HepG2 (cell line): ENCODE data around the gene ANKRA2. TPM values are rescaled to one million over a fixed set of nuclear protein-coding genes. Genes with fewer than 3 reads are reported as not detected.

Experiments used
- ATAC-seq: fragments of 200-7000 bp; cut with Tn5 transposase; 3 replicates; pipeline ENCODE4 v1.9.1; 2020; ENCODE audit warnings: mild to moderate bottlenecking, moderate library complexity
- BruUV-seq: library from RNA; stranded (reverse); fragments of 400-500 nt; replicated peaks from 2 replicates; lab custom pipeline; 2021; lab: Mats Ljungman, UMichigan
- CTCF ChIA-PET: fragments of 300-600 bp; formaldehyde crosslinking; extraction: SDS; loops from one replicate; lab custom pipeline; 2021; ENCODE audit warnings: low total read pairs, inconsistent platforms, low intra/inter-chr PET ratio; lab: Yijun Ruan, JAX
- POLR2A ChIA-PET: fragments of 350-600 bp; sonication (Branson Sonifier 250); formaldehyde crosslinking; loops from one replicate; lab custom pipeline; 2020; ENCODE audit warnings: antibody characterized with exemption, inconsistent platforms; lab: Yijun Ruan, JAX
- DNase-seq: peaks from one replicate; pipeline ENCODE4 v3.0.0-alpha.2; 2015; ENCODE audit warnings: low spot score
- FAIRE-seq: peaks from 3 replicates; lab custom pipeline; 2011; peaks lifted over from hg19 to GRCh38; lab: Jason Lieb, UNC
- H2AFZ ChIP-seq: one replicate; pipeline ENCODE4 v1.6.1; 2011; ENCODE audit warnings: low read length, inconsistent platforms
- H3K27ac ChIP-seq: fragments of 300-600 bp; 3 replicates; pipeline ENCODE4 v1.8.0; 2011; ENCODE audit warnings: mixed run types, mild to moderate bottlenecking, mixed read lengths, low read length, inconsistent platforms; ENCODE audit not compliant: insufficient read depth; ENCODE audit errors: extremely low read length
- H3K27me3 ChIP-seq, 2 experiments: fragments of 200-600 bp in 1 of 2; 2 replicates in 1 of 2; 3 replicates in 1 of 2; pipeline versions ENCODE4 v1.6.0 to v1.8.0; 2011; ENCODE audit warnings: low read length in 2 of 2, mild to moderate bottlenecking in 2 of 2, moderate library complexity in 2 of 2, inconsistent platforms in 1 of 2; ENCODE audit not compliant: insufficient read depth in 2 of 2, control insufficient read depth in 1 of 2
- H3K36me3 ChIP-seq, 2 experiments: fragments of 200-600 bp in 1 of 2; replicated peaks in 1 of 2; 2 replicates in 1 of 2; 3 replicates in 1 of 2; pipeline versions ENCODE4 v1.5.1 to v1.8.0; 2011; ENCODE audit warnings: low read length in 2 of 2, inconsistent platforms in 1 of 2; ENCODE audit not compliant: insufficient read depth in 2 of 2, control insufficient read depth in 1 of 2
- H3K4me1 ChIP-seq: 2 replicates; pipeline ENCODE4 v1.5.1; 2012; ENCODE audit warnings: low read length, inconsistent platforms; ENCODE audit not compliant: insufficient read depth
- H3K4me2 ChIP-seq: 2 replicates; pipeline ENCODE4 v1.6.0; 2011; ENCODE audit warnings: low read depth, low read length, inconsistent platforms
- H3K4me3 ChIP-seq, 3 experiments: fragments of 200-600 bp in 1 of 3; sonication (generic), shearing (Covaris generic) in 1 of 3; replicated peaks in 1 of 3; 2 replicates each; pipeline ENCODE4 v1.5.1; 2011 to 2016; ENCODE audit warnings: low read length in 3 of 3, inconsistent platforms in 2 of 3, low read depth in 2 of 3, mild to moderate bottlenecking in 2 of 3, control low read depth in 1 of 3, mixed read lengths in 1 of 3; ENCODE audit not compliant: insufficient read depth in 1 of 3
- H3K79me2 ChIP-seq: one replicate; pipeline ENCODE4 v1.6.1; 2011; ENCODE audit warnings: low read length, inconsistent platforms; ENCODE audit not compliant: insufficient read depth
- H3K9ac ChIP-seq: 2 replicates; pipeline ENCODE4 v1.6.0; 2011; ENCODE audit warnings: mild to moderate bottlenecking, low read depth, low read length, inconsistent platforms; ENCODE audit not compliant: insufficient read depth
- H3K9me3 ChIP-seq: 2 replicates; pipeline ENCODE4 v1.5.1; 2012; ENCODE audit warnings: mild to moderate bottlenecking, low read length
- H4K20me1 ChIP-seq: 2 replicates; pipeline ENCODE4 v1.6.0; 2011; ENCODE audit warnings: inconsistent platforms, mild to moderate bottlenecking, low read length, moderate library complexity; ENCODE audit not compliant: insufficient read depth
- ADNP ChIP-seq: sonication (generic); formaldehyde crosslinking; IDR thresholded peaks from 2 replicates; pipeline ENCODE4 v1.4.0; 2020; ENCODE audit warnings: missing genetic modification reagents
- ETV6 ChIP-seq: sonication (generic); formaldehyde crosslinking; conservative IDR thresholded peaks from 2 replicates; pipeline ENCODE4 v1.4.0; 2020; ENCODE audit warnings: missing genetic modification reagents
- JUN ChIP-seq: sonication (generic); formaldehyde crosslinking; IDR thresholded peaks from 2 replicates; pipeline ENCODE4 v1.4.0; 2020; ENCODE audit warnings: mild to moderate bottlenecking, missing genetic modification reagents
- NCOA2 ChIP-seq: sonication (generic); formaldehyde crosslinking; IDR thresholded peaks from 2 replicates; pipeline ENCODE4 v1.8.0; 2022; ENCODE audit warnings: inconsistent platforms
- ZBTB38 ChIP-seq: sonication (generic); formaldehyde crosslinking; IDR thresholded peaks from 2 replicates; pipeline ENCODE4 v1.5.1; 2020; ENCODE audit warnings: mild to moderate bottlenecking, missing genetic modification reagents
- ZMAT5 ChIP-seq: sonication (generic); formaldehyde crosslinking; IDR thresholded peaks from 2 replicates; pipeline ENCODE4 v1.5.0; 2020; ENCODE audit warnings: mild to moderate bottlenecking, low read depth, missing genetic modification reagents, borderline replicate concordance
- ZNF138 ChIP-seq: sonication (generic); formaldehyde crosslinking; IDR thresholded peaks from 2 replicates; pipeline ENCODE4 v1.5.0; 2020; ENCODE audit warnings: mild to moderate bottlenecking, low read depth, missing genetic modification reagents
- ZNF224 ChIP-seq: sonication (generic); formaldehyde crosslinking; IDR thresholded peaks from 2 replicates; pipeline ENCODE4 v1.5.0; 2020; ENCODE audit warnings: mild to moderate bottlenecking, missing genetic modification reagents
- ZNF414 ChIP-seq: sonication (generic); formaldehyde crosslinking; IDR thresholded peaks from 2 replicates; pipeline ENCODE4 v1.5.0; 2020; ENCODE audit warnings: missing genetic modification reagents
- ZNF746 ChIP-seq: sonication (generic); formaldehyde crosslinking; IDR thresholded peaks from 2 replicates; pipeline ENCODE4 v1.8.0; 2022; ENCODE audit warnings: mild to moderate bottlenecking, missing genetic modification reagents
- WGBS: methylation state at CpG from one replicate; pipeline ENCODE4 v1.1.6; 2017; ENCODE audit warnings: low lambda C conversion rate; 5-methylcytosine and 5-hydroxymethylcytosine counted together
- in situ Hi-C: cut with HindIII; loops from 2 replicates; pipeline ENCODE4 v1.10.0; 2017; ENCODE audit warnings: low pct_unique_long_range_greater_than_20kb; ENCODE audit not compliant: extremely low pct_ligation_motif_present
- intact Hi-C: fragments of 100-400 bp; cut with micrococcal nuclease; formaldehyde crosslinking; loops from one replicate; pipeline ENCODE4 v1.10.0; 2022; ENCODE audit not compliant: unreplicated experiment
- polyA plus RNA-seq, 8 experiments: library from polyadenylated mRNA; depleted of rRNA in 3 of 8; stranded (reverse) in 7 of 8; unstranded in 1 of 8; fragments of >200 nt; fragmentation: Illumina TruSeq in 4 of 8; extraction: Trizol in 4 of 8; gene quantifications; 2 replicates each; pipeline versions ENCODE4 v1.2.1 to v1.2.3, GENCODE V29; 2011 to 2016; ENCODE audit warnings: low read depth in 4 of 8, missing spikeins in 1 of 8, mixed read lengths in 1 of 8; ENCODE audit not compliant: insufficient read depth in 1 of 8
- total RNA-seq, 5 experiments: library from RNA; depleted of rRNA; stranded (reverse); fragments of >200 nt; fragmentation: Illumina TruSeq; extraction: Trizol; gene quantifications; 2 replicates each; pipeline ENCODE4 v1.2.3, GENCODE V29; 2016; ENCODE audit warnings: low read depth in 1 of 5

Gene ANKRA2
- total and polyA plus RNA-seq, 2 of the 13 experiments (the other 11 are each of a cell fraction or from before 2014, with no cell fraction given) = 23.6 to 33.6 TPM

- CTCF ChIA-PET = no interaction called here
- no peaks in the 10 kb centered on the region for H3K79me2 ChIP-seq
- H3K27ac ChIP-seq = no peak overlapping the region
- intact Hi-C loops = no loop called here
- DNase-seq = no peak
- no peaks in the 10 kb centered on the region for H3K9me3 ChIP-seq
- H2AFZ ChIP-seq = no peak overlapping the region
- FAIRE-seq = no peak
- ATAC-seq = no peak
- TF ChIP-seq ZMAT5 (CRISPR knock-in tag) = no peak
- TF ChIP-seq JUN = no peak
- TF ChIP-seq ZNF224 (CRISPR knock-in tag) = no peak
- no peak for TF ChIP-seq ZNF746 (CRISPR knock-in tag)
- no peak for TF ChIP-seq ETV6 (CRISPR knock-in tag)
- TF ChIP-seq ADNP (CRISPR knock-in tag) = no peak
- no peak for TF ChIP-seq ZNF138 (CRISPR knock-in tag)
- TF ChIP-seq ZNF414 (CRISPR knock-in tag) = no peak
- TF ChIP-seq ZBTB38 (CRISPR knock-in tag) = no peak
- TF ChIP-seq NCOA2 (CRISPR knock-in tag) = no peak
- TF ChIP-seq, all 625 proteins: peak for 0
- H3K4me2 ChIP-seq = no peak overlapping the region
- in situ Hi-C loops = no loop called here
- no TSS peak for BruUV-seq
- H3K36me3 ChIP-seq = peaks cover 5 to 33% of the 10 kb centered on the region in 2 experiments; a peak in 4 of 5 replicates
- H3K9ac ChIP-seq = no peak overlapping the region
- WGBS = 63% methylated on average over 3 of the region's 3 CpGs
- H4K20me1 ChIP-seq = no peaks in the 10 kb centered on the region
- POLR2A ChIA-PET = no interaction called here
- no peaks in the 10 kb centered on the region for H3K4me1 ChIP-seq
- no peaks in the 10 kb centered on the region for H3K27me3 ChIP-seq
- H3K4me3 ChIP-seq = no peak overlapping the region
Observed at GRCh38 chr5:73582285-73583145, 17.1 kb upstream of the ANKRA2 start.
